Measurements from ENCODE around the gene WWOX. TPM values are rescaled to one million over a fixed set of nuclear protein-coding genes. Genes with fewer than 3 reads are reported as not detected.

WWOX gene
- total and polyA plus RNA-seq, 2 of the 8 experiments (the other 6 are each of a cell fraction or from before 2014, with no cell fraction given): 5.4 to 16.7 TPM

DNA sequence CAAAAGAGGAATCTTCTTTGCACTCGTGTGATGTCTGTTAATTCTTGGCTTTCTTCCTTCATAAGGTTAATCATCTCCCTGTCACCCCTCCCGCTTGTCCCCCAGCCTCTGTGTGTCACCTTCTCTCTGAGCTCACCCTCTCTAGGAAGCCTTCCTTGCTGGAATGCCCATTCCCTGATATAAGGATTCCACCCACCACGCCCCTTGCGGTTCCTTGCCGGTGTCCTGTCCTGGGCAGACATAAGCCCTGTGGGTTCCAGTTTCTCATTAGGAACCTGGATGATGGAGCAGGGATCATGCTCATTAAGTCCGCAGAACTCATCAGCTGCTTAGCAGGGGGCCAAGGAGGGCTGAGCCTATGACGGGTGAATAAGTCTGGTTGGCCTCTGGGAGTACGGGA, 941.8 kb downstream of the WWOX start:
- peaks cover 0 to under 1% (median 0%) of the 10 kb centered on the region in 4 experiments; a peak in 1 of 7 replicates for H3K4me1 ChIP-seq (replicated peaks in 1 of 4; ENCODE audit: control insufficient read depth in 3 of 4, insufficient read depth in 4 of 4, low read length in 3 of 4)
- no peak overlapping the region for H4K8ac ChIP-seq (ENCODE audit: extremely low read depth, insufficient read depth, low read length)
- ChIA-PET POLR2A (ENCODE audit: partially characterized antibody) (no interaction called here), CTCF (ENCODE audit: partially characterized antibody) (no interaction called here)
- H3K9ac ChIP-seq (replicated peaks in 1 of 4; ENCODE audit: extremely low read depth in 1 of 4, low read depth in 3 of 4, low read length in 3 of 4): no peak overlapping the region
- no peak for FAIRE-seq
- H3K4me3 ChIP-seq (ENCODE audit: extremely low read depth in 1 of 4, insufficient read depth in 2 of 4, low read depth in 3 of 4, low read length in 4 of 4): no peak overlapping the region
- WGBS, 2 experiments (ENCODE audit: extremely low coverage in 1 of 2, insufficient coverage in 1 of 2, insufficient read length in 1 of 2, insufficient replicate concordance in 2 of 2, low coverage in 1 of 2, low lambda C conversion rate in 2 of 2, missing lambda C conversion rate in 1 of 2): 83% methylated on average over 8 of the region's 8 CpGs; no CpG with 5 or more reads in 1 of the 2 experiments
- no peaks in the 10 kb centered on the region for H3K27me3 ChIP-seq (replicated peaks in 1 of 4; ENCODE audit: control insufficient read depth in 3 of 4, extremely low read depth in 1 of 4, insufficient read depth in 3 of 4, low read length in 3 of 4)
- H2BK20ac ChIP-seq (ENCODE audit: low read length): no peak overlapping the region
- H3K27ac ChIP-seq (ENCODE audit: low read depth, low read length): no peak overlapping the region
- H3K18ac ChIP-seq (ENCODE audit: extremely low read depth, low read length): no peak overlapping the region
- H3K56ac ChIP-seq (replicated peaks; ENCODE audit: insufficient read length, low read depth, low read length): no peak overlapping the region
- DNase-seq (ENCODE audit: low read depth in 1 of 2, low spot score in 2 of 2): no peak
- no peak overlapping the region for H2BK15ac ChIP-seq (ENCODE audit: low read length)
- no peak overlapping the region for H4K5ac ChIP-seq (ENCODE audit: insufficient read length, low read depth, low read length)
- no peaks in the 10 kb centered on the region for H3K36me3 ChIP-seq (ENCODE audit: control insufficient read depth in 2 of 4, insufficient read depth in 4 of 4, low read length in 3 of 4)
- H3K79me2 ChIP-seq (ENCODE audit: control insufficient read depth in 1 of 2, insufficient read depth in 2 of 2, low read length in 2 of 2): no peaks in the 10 kb centered on the region
- no peak overlapping the region for H3K23ac ChIP-seq (ENCODE audit: insufficient read length)
- no peak overlapping the region for H2BK120ac ChIP-seq (replicated peaks; ENCODE audit: low read depth, low read length)
- no peaks in the 10 kb centered on the region for H4K20me1 ChIP-seq (replicated peaks in 1 of 2; ENCODE audit: control insufficient read depth in 1 of 2, insufficient read depth in 2 of 2, low read length in 2 of 2)
- H3K4ac ChIP-seq (replicated peaks; ENCODE audit: insufficient read length, low read depth, low read length): no peak overlapping the region
- H2AK5ac ChIP-seq (ENCODE audit: low read depth, low read length): no peak overlapping the region
- no peak overlapping the region for H4K91ac ChIP-seq (replicated peaks; ENCODE audit: insufficient read length, low read length)
- no peak overlapping the region for H2BK12ac ChIP-seq (ENCODE audit: low read depth, low read length)
- no peaks in the 10 kb centered on the region for H3K23me2 ChIP-seq (ENCODE audit: low read depth, low read length)
- H3K9me3 ChIP-seq (ENCODE audit: insufficient read depth in 2 of 2, low read depth in 1 of 2, low read length in 1 of 2): no peaks in the 10 kb centered on the region
- no peak overlapping the region for H3K14ac ChIP-seq (ENCODE audit: insufficient read length)
- no peaks in the 10 kb centered on the region for H3K79me1 ChIP-seq (ENCODE audit: low read depth, low read length)
- H2AFZ ChIP-seq (ENCODE audit: low read length): no peak overlapping the region
- H3K4me2 ChIP-seq (ENCODE audit: insufficient read depth in 1 of 2, low read depth in 2 of 2, low read length in 2 of 2): no peak overlapping the region
- no peak overlapping the region for H2BK5ac ChIP-seq (ENCODE audit: low read depth, low read length)
- TF ChIP-seq SP1 (IDR thresholded peaks at IDR 0.05; ENCODE audit: low read depth, low read length): no peak
- TF ChIP-seq NANOG (IDR thresholded peaks at IDR 0.05; ENCODE audit: insufficient read depth, low read depth, low read length, poor library complexity, severe bottlenecking): no peak
- no peak for TF ChIP-seq BCL11A (IDR thresholded peaks at IDR 0.05; ENCODE audit: low read depth in 2 of 2, low read length in 2 of 2)
- TF ChIP-seq, protein P1, sequence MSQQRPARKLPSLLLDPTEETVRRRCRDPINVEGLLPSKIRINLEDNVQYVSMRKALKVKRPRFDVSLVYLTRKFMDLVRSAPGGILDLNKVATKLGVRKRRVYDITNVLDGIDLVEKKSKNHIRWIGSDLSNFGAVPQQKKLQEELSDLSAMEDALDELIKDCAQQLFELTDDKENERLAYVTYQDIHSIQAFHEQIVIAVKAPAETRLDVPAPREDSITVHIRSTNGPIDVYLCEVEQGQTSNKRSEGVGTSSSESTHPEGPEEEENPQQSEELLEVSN (IDR thresholded peaks at IDR 0.05): no peak
- no peak for TF ChIP-seq CBX8 (IDR thresholded peaks at IDR 0.05; ENCODE audit: borderline replicate concordance, low read depth, low read length)
- no peak for TF ChIP-seq EP300 (IDR thresholded peaks at IDR 0.05; ENCODE audit: borderline replicate concordance in 1 of 2, low read depth in 2 of 2, low read length in 2 of 2)
- TF ChIP-seq EZH2 (IDR thresholded peaks at IDR 0.05; ENCODE audit: low read depth, low read length, severe bottlenecking): no peak
- TF ChIP-seq PHF8 (conservative IDR thresholded peaks at IDR 0.05; ENCODE audit: low read depth, low read length): no peak
- no peak for TF ChIP-seq SIN3A (conservative IDR thresholded peaks at IDR 0.05 in 1 of 2, IDR thresholded peaks at IDR 0.05 in 1 of 2; ENCODE audit: low read depth in 1 of 2, low read length in 2 of 2)
- TF ChIP-seq ASH2L (IDR thresholded peaks at IDR 0.05; ENCODE audit: low read length): no peak
- TF ChIP-seq, protein P2, sequence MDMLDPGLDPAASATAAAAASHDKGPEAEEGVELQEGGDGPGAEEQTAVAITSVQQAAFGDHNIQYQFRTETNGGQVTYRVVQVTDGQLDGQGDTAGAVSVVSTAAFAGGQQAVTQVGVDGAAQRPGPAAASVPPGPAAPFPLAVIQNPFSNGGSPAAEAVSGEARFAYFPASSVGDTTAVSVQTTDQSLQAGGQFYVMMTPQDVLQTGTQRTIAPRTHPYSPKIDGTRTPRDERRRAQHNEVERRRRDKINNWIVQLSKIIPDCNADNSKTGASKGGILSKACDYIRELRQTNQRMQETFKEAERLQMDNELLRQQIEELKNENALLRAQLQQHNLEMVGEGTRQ (IDR thresholded peaks at IDR 0.05; ENCODE audit: low read length): no peak
- no peak for TF ChIP-seq YY1 (IDR thresholded peaks at IDR 0.05; ENCODE audit: low read depth, low read length)

Measured in H1 (cell line).